ENCODE measurements around the gene DYSF.
A peak's percentile ranks its signal among the peaks of the same experiment; 100 is the strongest.

The DYSF gene

DNA sequence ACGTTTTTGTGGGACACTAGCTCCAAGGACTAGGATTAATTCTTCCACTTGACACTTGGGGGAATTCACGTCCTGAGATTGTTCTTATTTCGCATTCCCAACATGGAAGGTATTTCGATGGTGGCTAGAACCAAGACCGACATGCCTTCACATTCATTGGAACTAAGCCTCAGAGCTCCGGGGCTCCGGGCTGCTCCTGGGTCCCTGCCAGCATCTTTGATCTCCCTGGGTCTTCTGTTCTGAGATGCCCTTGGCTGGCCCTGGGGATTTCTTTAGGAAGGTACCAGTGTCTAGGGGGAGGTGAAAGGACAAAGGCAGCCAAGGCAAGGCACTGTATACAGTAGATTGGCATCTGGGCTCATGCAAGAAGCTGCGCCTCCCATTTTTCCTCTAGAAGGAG lies 76.8 kb downstream of the DYSF start:
- no peak for DNase-seq (ENCODE audit: low spot score)

DNA sequence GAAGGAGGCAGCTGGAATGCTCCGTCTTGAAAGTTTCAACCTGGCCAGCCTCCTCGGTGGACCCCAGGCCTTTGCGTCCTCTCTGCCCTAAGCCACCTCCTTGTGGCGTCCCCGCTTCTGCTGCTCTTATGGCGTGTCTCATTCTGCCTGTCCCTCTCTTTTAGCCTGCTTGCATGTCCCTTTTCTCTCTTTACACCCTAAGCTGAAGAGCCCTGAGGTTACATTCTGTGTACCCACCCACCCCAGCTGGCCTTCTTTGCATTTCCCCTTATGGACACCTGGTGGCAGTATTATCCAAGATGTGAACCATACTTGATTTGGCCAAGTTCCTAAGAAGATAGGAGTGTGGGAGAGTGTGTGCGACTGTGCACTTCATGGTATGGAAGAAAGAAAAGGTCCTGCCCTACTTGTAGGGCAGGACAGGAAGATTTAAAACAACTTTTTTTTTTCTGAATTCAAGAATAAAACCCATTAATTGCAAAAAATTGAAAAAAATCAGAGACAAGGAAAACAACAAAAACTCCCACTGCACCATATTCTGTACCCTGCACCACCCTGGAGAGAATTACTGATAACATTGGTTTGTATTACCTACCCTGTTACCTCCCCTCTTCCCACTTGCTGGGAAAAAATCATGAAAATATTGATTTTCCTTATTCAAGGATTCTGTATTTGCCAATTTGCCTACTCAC lies 77.4 kb downstream of the DYSF start:
- peak; percentile 47 for DNase-seq (ENCODE audit: low spot score)

DNA sequence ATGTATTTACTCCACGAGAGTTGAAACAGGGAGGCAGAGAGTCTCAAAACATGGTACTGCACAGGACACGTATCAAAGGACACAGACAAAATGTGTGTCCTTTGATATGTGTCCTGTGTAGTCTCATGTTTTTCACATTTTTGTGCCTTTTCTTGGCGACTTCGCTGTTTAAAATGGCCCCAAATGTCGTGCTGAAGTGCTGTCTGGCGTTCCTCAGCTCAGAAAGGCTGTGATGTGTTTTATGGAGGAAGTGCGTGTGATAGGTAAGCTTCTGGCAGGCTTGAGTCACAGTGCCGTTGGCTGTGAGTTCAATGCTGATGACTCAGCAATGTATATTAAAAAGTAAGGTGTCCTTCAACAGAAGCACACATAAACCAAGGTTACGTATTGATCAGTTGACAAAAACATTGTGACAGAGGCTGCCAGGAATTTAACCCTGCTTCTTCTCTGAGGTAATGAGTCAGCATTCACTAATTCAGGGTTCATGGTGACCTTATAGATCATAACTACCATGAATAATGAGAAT lies 78.2 kb downstream of the DYSF start:
- DNase-seq (ENCODE audit: low spot score) = peak; percentile 41

DNA sequence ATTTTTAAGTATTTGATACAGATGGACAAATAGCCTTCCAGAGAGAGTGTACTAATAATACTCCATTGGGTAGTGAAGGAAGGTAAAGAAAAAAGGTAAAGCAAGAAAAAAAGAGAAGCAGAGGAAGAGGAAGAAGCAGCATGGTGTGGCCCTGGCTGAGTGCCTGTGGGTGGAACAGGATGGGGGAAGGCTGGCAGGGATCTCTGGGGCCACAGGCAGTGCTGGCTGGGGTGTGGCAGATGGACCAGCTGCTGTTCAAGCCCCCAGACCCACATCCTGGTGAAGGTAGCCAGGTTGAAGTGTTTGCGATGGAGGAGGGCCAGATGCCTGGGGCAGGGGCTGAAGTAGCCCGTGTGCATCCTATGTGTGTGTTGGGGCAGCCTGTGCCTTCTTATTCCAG lies 79.0 kb downstream of the DYSF start:
- DNase-seq (ENCODE audit: low spot score) = no peak

DNA sequence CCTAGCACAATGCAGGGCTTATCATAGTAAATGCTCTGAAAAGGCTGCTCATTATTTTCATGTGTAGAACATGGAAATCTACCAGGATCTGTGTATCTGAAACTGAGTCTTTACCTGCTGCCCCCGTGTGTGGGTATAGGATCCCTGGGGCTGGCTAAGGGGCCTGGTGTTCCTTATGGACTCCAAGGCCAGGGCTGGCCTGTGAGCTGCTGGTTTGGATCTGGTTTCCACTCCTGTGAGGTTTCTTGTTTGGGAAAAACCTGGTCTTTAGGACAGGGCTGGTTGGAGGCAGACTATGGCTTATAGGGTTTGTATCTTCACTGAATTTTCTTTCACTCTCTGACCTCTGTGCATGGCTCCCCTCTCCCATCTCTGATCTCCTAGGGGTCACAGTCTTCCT lies 80.8 kb downstream of the DYSF start:
- no peak for DNase-seq (ENCODE audit: low spot score)

DNA sequence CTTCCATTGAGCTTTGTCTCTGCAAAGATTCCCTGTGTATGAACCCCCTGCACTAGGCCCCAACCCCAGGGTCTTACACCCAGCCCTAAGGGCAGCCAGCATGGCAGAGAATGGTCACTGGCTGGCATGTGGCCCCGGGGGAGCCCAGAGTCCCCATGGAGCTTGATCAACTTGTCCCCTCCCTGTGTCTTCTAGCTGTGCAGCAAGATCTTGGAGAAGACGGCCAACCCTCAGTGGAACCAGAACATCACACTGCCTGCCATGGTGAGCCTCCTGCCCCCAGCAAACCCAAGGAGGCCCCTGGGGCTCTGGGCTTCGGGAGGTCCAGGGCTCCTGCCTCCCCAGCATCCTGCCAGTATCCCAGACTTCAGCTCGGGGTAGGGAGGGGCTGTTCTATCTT lies 81.5 kb downstream of the DYSF start:
- DNase-seq (ENCODE audit: low spot score) = no peak

- DNase-seq (ENCODE audit: low spot score) = no peak
Measured at GRCh38 chr2:71535526-71535925, 82.2 kb downstream of the DYSF start.

GRCh38 chr2:71536226-71536671 lies 82.9 kb downstream of the DYSF start:
- no peak for DNase-seq (ENCODE audit: low spot score)

DNA sequence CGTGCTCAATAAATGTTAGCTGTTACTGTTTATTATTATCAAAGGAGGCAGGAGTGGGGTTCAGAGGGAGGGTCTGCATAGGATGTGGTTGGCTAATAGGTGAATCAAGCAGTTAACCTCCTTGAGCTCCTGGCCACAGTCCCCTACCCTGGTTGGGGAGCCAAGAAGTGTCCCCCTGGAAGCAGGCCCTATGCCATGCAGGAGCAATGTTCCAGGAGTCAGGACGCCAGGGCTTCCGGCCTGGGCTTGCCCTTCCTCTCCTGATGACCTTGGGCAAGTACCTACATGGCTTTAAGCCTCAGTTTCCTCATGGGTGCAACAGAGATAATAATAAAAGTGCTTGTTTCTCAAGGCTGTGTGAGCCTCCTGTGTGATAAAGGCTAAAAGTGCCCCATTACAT lies 84.9 kb downstream of the DYSF start:
- DNase-seq (ENCODE audit: low spot score) = no peak

DNA sequence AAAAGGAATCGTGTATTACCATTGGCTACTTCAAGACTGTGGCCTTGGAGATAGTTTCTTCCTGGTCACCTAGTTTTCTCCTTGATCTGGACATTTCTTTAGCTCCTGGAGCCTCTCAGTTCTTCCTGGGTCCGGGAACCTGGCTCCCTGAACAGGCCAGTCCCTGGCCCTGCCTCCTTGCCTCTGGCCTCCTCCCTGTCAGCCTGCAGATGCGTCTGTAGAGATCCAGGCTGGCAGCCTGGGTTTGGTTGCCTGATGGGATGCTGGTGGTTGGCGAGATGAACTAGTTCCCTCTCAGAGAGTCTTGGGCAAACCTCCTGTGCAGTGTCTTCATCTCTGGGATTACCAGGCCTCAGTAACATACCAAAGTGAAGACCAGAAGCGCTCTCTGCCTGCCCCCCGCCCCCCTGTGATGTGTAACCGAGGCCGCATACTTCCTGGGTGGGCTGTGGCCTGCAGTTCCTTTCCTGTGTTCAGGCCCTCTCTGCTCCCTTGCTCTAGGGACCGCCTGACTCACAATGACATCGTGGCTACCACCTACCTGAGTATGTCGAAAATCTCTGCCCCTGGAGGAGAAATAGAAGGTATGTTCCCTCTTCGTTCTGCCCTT lies 85.4 kb downstream of the DYSF start:
- DNase-seq (ENCODE audit: low spot score) = no peak

DNA sequence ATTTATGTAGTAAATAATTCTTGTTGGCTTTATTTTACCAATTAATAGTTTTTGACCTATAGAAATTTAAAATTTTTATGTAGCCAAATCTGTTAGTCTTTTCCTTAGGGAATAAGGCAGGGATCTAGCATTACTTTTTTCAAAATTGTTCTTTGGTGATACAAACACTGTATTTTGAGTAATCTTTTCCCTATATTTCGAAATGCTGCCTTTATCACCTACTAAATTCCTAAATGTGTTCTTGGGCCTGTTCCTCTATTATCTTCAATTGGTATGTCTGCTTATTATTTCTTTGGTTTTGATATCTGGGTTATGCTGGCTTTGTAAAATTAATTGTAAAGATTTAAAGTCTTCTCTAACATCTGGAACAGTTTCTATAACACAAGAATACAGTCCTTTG lies 87.5 kb downstream of the DYSF start:
- DNase-seq (ENCODE audit: low spot score) = no peak

GRCh38 chr2:71544919-71545571 lies 91.7 kb downstream of the DYSF start:
- peak; percentile 56 for DNase-seq (ENCODE audit: low spot score)

- DNase-seq (ENCODE audit: low spot score) = peak; percentile 29
Measured at GRCh38 chr2:71545572-71546274, 92.4 kb downstream of the DYSF start.

GRCh38 chr2:71546275-71546638 lies 92.9 kb downstream of the DYSF start:
- no peak for DNase-seq (ENCODE audit: low spot score)

GRCh38 chr2:71546777-71547281 lies 93.5 kb downstream of the DYSF start:
- no peak for DNase-seq (ENCODE audit: low spot score)

GRCh38 chr2:71547616-71548285 lies 94.4 kb downstream of the DYSF start:
- no peak for DNase-seq (ENCODE audit: low spot score)

DNA sequence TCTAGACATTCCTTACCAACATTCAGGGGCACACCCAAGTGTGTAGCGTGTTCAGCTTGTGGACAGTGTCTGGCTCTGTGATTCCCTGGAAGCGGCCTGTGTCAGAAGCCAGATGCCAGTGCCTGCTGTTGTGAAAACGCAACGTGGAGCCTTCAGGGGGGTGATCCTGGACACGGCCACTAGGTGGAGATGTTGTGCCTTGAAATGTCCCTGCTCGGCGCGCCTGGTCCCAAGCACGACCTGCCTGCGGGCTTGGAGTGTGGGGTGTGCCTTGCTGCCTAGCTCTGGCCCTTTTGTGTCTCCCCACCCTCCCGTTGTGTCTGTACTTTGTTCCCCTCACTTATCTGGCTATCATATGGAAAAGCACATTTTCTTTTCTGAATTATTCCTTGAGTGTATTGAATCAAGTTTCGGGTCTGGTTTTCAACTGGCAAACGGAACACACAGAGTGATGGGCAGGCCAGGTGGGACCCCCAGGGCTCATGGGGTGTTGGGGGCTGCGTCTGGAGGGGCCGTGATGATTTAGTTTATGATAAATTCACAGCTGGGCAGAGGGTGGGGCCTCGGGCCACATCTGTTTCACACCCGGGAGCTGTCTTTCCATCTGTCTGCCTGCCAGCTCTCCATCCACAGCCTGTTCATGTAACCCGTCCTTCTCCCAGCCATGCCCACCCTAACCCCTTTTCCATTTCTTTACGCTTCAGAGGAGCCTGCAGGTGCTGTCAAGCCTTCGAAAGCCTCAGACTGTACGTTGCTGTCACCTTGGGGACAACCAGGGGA lies 95.5 kb downstream of the DYSF start:
- peak; percentile 50 for DNase-seq (ENCODE audit: low spot score)

DNA sequence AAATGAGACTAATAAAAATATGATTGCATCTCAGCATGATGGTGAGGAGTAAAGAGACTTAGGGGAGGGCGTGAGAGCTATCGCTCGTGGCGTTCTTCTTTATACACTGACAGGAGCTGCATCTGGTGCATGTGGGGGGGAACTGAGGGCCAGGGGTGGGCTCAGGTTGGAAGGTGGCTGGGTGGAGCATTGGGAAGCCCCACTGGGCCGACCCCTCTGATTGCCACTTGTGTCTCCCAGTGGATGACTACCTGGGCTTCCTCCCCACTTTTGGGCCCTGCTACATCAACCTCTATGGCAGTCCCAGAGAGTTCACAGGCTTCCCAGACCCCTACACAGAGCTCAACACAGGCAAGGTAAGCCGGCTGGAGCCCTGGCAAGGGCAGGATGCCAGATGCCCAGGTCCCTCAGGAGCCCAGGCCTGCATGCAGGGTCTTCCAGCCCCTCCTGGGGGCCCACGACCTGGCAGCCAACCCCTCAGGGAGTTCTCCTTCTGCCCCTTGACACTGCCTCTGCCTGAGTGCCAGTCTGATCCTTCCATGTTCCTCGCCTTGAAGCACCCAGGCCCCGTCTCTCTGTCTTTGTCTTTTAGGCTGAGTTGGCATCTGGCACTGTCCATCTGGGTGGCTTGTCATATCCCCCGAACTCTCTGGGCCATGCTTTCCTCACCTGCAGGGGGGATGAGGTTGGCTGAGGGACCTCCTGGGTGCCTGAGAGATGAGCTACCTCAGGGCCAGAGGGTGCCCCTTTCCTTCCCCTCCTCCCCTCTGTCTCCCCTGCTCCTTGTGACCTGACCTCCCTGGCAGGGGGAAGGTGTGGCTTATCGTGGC lies 97.7 kb downstream of the DYSF start:
- no peak for DNase-seq (ENCODE audit: low spot score)

DNA sequence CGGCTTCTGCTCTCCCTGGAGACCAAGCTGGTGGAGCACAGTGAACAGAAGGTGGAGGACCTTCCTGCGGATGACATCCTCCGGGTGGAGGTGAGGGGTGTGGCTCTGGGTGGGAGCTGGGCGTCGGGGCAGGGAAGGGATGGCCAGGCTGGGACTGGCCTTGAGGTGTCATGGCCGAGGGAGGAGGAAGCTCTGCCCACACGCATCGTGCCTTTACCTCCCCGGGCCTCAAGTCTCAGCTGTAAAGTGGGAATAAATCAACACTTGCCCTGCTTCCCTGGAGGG lies 98.2 kb downstream of the DYSF start:
- no peak for DNase-seq (ENCODE audit: low spot score)

DNA sequence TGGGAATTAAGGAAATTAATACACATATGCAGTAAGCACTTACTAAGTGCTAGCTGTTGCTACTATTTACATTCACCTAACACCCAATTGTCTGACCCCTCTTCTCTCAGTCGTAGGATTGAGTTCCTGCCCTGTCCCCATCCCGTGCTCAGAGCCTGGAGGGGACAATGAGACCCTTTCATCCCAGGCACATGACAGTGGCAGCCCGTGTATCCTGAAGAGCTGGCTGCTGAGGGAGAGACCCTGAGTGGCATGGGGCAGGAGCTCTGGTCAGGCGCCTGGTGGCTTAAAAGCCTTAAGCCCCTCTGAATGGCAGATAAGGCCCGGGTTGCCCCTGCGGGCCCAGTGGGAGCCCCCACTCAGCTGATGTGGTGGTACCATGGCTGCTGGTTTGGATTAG lies 99.0 kb downstream of the DYSF start:
- DNase-seq (ENCODE audit: low spot score) = no peak

All from kidney capillary endothelial cell (primary cell).